GM21423 (cell line): ENCODE data around the gene KLK1.
"Not testable (repeated sequence)": the region's sequence is repeated elsewhere in the genome, so short reads cannot be mapped to it uniquely, and the experiment has no call there.

ENCODE experiments used
- ATAC-seq: cut with Tn5 transposase; IDR thresholded peaks from one replicate; pipeline ENCODE4 v1.9.1; 2021; ENCODE audit warnings: mild to moderate bottlenecking, moderate library complexity; ENCODE audit not compliant: unreplicated experiment

The KLK1 gene

DNA sequence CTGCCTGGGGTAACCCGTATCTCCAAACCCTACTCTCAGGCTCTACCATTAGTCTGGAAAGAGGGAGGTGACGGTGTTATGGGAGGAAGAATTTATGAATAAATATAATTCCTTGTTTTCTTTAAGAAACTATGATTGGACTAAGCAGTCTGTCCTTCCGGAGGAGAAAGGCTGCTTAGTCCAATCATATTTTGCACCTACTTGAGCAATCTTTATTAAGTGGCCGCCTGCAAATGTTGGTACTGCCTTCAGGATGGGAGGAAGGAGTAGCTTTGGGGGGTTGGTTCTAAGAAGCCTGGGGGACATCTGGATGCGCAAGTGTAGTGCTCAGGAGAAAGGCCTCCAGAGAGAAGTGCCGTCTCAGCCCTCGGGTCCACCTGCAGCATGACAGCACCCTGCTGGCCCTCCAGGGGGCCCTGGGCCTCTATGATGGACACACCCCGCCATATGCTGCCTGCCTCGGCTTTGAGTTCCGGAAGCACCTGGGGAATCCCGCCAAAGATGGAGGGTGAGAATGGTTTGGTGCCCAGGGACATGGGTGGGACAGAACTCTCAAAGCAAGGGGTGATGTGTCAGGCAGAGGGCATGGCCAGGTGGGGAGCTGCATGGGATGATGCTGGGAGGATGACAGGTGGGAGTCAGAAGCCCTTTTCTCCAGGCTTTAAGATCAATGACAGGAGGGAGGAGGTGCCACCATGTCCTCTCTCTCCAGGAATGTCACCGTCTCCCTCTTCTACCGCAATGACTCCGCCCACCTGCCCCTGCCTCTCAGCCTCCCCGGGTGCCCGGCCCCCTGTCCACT lies 29.3 kb downstream of the KLK1 start:
- ATAC-seq = no peak

DNA sequence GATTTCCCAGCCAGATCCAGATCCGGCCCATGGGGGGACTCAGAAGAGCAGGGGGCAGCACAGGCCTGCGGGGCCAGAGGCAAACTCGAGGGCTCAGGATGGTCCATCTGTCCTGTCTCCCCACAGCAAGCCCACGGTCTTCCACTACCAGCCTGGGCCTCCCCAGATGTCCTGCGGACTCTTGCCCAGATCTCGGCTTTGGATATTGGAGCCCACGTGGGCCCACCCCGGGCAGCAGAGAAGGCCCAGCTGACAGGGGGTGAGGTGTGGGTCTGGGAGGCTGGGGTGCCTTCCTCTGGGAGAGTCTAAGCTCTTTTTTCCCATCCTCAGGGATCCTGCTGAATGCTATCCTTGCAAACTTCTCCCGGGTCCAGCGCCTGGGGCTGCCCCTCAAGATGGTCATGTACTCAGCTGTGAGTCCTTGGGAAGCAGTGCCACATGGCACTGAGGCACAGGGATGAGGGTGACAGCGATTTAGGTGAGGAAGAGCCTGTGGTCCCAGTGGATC lies 30.0 kb downstream of the KLK1 start:
- ATAC-seq = no peak

DNA sequence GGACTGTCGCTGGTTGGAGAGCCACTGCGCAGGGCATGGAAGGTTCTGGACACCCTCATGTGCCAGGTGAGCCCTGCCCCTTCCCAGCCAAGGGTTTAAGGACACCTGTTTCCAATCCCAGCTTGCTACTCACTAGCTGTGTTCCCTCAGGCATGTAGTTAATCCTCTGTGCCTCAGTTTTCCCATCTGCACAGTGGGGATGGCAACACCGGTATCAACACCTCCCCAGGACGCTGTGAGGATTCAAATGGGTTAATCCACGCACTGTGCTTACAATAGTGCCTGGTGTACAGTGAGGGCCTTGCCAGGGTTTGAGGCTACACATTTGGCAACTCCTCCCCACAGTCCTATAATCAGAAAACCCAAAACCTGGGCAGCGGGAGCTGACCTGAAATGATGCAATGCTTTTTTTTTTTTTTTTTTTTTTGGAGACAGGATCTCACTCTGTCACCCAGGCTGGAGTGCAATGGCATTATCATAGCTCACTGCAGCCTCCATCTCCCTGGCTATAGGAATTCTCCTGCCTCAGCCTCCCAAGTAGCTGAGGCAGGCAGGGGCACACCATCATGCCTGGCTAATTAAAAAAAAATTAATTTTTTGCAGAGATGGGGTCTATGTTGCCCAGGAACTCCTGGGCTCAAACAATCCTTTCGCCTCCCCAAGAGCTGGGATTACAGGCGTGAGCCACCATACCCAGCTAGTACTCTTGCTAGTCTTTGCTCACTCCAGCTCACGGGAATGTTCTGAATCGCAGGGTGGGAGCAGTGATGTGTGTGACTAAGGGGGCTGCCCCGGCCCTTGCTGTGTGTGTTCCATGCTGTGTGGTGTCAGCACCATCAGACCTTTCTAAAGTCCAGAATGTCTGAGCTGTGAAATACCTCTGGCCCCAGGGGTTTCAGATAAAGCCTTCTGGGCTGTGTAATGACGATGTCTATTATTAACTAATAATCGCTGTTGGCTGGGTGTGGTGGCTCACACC lies 31.0 kb downstream of the KLK1 start:
- ATAC-seq = no peak

DNA sequence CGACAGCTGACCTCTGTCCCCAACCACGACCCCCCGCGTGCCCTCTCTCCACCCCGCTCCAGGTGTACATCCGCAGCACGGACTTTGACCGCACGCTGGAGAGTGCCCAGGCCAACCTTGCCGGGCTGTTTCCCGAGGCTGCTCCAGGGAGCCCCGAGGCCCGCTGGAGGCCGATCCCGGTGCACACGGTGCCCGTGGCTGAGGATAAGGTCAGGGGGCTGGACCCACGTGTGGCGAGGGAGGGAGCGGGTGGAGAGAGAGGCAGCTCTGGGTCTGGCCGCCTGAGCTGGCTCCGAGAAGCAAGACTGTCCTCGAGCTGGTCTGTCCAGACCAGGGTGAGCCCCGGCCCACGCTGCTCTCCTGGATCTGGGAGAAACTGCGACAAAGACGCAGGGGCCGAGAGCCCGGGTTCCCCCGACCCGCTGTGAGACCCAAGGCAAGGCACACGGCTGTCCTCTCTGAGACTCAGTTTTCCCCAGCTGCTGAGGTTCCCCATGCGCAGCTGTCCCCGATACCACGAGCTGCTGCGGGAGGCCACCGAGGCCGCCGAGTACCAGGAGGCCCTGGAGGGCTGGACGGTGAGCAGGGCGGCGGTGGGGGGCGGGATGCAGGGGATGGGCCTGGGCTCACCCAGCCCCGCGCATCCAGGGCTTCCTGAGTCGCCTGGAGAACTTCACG lies 31.9 kb downstream of the KLK1 start:
- no peak for ATAC-seq

DNA sequence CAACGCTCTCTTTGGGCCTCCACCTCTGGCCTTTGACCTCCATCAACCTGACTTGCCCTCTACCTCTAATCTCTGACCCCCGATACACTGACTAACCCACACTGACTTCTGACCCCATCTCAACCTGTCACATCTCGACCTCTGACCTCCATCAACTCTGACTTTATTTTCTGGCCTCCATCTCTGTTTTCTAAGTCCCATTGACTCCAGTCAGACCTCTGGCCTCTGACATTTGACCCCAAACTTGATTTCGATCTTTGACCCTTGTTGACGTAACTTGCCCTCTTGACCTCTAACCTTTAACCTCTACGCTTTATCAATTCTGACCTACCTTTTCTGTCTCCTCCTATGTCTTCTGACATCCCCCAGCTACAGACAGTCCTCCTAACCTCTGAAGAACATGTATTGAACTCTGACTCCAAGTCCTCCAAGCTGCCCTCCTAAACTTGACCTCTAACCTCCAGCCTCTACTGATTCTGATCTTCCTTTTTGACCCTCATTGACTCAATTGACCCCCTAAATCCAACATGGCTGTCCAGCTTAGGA lies 32.6 kb downstream of the KLK1 start:
- ATAC-seq = no peak

DNA sequence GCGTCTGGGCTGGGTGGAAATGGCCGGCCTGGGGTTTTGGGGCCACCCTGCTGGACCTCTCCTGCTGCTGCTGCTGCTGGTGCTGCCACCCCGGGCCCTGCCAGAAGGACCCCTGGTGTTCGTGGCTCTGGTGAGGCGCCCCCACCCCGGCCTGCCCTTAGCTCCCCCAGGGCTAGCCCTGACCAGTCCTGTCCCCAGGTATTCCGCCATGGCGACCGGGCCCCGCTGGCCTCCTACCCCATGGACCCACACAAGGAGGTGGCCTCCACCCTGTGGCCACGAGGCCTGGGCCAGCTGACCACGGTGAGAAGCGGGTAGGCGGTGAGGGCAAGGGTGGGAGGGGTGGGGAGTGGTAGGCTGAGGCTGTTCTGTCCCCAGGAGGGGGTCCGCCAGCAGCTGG lies 33.2 kb downstream of the KLK1 start, which contains the start of gene ACP4:
ACP4 (plus strand) TSS at position 20 of the 400 bp plus-strand sequence; CDS start at position 20, 0 bp downstream.
- ATAC-seq = no peak

DNA sequence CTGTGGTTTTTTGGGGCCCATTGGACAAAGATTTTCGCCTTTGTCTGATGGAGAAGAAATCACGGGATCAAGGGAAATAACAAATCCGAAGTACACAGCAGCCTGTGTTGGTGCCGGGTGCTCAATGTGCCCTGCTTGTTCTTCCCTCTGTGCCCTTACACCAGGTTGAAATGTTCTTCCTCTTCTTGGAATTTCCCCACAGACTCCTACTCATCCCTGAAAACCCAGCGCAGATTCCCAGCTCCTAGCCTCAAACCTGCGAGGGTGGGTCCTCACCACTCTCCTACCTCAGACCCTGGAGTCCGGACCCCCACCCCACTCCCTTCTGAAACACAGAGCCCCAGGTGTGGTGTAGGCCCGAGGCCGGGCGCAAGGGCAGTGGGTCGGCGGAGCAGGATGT lies 38.3 kb downstream of the KLK1 start:
- ATAC-seq = no peak

DNA sequence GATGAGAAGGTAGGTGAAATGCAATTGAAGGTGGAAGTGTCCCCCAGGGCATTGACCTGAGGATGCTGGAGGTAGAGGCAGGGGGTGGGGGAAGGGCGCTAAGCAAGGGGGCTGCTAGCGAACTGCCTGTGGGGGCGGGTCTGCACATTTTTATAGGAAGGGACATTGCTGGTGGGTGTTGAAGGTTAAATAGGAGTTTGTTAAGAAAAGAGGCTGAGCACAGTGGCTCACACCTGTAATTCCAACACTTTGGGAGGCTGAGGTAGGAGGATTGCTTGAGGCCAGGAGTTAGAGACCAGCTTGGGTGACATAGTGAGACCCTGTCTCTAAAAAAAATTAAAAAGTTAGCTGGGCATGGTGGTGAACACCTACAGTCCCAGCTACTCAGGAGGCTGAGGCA lies 38.9 kb downstream of the KLK1 start:
- no peak for ATAC-seq

DNA sequence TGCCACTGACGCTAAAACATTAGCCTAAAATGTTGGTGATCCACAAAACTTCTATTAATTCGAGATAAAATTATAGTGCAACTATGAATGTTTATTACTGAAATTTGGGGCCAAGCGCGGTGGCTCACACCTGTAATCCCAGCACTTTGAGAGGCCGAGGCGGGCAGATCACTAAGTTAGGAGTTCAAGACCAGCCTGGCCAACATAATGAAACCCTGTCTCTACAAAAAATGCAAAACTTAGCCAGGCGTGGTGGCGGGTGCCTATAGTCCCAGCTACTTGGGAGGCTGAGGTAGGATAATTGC lies 39.8 kb downstream of the KLK1 start:
- ATAC-seq = not testable (repeated sequence)

DNA sequence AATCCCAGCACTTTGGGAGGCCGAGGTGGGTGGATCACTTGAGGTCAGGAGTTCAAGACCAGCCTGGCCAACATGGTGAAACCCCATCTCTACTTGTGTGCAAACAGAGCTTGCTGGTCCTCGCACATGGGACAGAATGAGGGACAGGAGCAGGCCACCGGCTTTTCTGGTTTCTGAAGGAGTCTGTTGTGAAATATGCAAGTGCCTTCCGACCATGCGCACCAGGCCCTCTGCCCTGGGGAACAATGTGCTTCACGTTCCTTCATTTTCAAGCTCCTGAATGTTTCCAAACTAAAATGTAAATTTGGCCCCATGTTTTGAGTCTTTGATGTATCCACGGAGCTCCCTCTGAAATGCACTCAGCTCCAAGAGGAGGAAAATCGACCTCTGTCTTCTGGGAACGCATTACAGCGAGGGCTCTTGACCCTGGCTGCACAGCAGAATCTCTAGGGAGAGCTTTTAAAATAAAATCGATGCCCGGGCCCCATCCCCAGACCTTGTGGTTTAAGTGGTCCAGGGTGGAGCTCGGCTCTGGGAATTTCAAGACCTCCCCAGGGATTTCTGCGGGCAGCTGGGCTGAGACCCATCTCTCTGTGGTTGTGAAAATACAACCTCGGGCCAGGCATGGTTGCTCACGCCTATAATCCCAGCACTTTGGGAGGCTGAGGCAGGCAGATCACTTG lies 42.7 kb downstream of the KLK1 start:
- no peak for ATAC-seq

DNA sequence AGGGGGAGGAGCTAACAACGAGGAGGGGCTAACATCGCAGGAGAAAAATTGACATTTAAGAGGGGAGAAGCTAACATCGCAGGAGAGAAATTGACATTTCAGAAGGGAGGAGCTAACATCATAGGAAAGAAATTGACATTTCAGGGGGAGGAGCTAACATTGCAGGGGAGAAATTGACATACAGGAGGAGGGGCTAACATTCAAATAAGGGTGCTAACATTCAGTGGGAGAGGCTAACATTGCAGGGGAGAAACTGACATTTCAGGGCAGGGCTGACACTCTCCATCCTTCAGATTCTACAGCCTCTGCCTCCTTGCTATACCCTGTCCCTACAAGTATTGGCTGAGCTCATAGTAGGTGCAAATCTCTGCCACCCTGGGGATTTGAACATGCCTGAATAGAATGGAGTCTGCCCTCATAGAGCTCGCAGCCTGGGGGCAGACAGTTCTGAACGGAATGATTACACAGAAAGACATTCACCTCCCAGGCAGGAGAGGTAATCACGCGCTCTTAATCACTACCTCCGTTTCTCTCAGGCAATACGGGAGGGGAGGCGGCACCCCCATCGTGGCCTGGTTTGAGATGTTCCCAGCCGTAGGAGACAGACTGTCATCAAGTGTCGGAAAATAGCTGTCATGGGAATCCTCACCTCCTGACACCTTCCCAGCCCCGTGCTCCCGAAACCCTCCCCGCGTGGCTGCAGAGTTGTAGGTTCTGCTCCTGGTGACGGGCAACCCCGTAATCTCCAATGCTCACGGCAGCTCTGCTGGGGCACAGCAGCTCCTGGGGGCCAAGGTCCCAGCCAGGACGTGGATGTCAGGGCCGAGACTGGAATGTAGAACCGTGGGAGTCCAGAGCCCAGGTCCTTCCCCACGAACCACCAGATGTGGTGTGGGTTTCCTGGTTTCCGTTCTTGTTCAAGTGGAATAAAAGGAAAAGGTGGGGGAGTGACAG lies 43.8 kb downstream of the KLK1 start:
- no peak for ATAC-seq

DNA sequence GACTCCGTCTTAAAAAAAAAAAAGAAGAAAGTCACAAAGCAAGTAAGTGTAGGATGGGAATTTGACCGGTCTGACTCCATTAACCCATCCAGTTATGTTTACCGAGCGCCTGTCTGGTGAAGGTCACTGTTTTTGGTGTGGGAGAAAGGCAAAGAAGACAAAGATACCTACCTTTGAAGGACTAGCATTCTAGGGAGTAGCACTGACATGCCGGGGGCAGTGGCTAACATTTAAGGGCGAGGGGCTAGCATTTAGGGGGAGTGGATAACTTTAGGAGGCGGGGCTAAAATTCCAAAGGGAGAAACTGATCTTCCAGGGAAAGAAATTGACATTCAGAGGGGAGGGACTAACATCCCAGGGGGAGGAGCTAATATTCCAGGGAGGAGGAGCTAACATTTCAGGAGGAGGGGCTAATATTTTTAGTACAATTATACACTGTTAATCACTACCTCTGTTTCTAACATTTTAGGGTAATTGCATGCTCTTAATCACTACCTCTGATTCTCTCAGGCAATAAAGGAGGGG lies 44.6 kb downstream of the KLK1 start:
- ATAC-seq = no peak

DNA sequence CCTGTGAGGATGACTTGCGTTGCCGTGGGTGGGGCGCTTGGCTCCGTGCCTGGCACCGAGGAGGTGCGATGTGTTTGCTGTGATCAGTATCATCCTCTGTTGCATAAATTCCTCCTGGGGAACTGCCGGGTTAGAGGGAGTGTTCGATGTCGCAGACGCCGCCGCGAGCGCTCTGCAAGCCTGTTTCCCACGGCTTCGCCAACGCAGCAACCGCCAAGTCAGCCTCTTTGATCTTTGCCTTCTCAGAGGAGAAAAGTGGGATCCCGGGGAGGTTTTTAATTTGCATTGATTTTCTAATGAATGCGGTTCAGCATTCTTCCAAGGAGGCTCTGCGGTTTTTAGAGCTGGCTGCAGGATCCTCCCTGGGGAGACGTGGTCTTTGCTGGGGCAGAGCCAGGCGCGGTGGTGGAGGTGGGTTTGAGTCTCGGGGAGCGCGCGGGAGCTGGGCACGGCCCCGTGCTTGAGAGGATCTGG lies 45.7 kb downstream of the KLK1 start:
- ATAC-seq = no peak

DNA sequence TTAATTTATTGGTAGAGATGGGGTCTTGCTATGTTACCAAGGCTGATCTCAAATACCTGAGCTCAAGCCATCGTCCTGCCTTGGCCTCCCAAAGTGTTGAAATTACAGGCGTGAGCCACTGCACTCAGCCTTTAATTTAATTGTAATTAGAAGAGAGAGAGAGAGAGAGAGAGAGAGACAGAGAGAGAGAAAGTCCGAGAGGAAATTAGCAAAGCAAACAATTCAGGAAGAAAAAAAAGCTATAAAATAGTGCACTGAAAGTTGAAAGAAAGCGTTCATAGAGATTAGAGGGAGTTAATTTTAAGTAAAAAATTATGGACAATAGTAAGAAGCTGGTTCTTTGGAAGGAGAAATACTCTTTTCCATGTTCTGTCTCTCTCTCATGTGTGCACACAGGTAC lies 46.3 kb downstream of the KLK1 start:
- ATAC-seq = no peak

DNA sequence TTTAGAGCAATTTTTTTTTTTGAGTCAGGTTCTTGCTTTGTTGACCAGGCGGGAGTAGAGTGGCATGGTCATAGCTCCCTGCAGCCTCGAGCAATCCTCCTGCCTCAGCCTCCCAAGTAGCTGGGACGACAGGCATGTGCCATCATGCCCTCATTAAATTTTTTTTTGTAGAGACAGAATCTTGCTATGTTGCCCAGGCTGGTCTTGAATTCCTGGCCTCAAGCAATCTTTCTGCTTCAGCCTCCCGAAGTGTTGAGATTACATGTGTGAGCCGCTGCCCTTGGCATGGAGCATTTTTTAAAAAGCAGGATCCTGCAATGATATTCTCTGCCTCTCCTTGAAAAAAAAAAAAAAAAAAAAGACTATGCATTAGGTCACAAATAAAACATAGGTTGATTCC lies 47.5 kb downstream of the KLK1 start:
- ATAC-seq = no peak

DNA sequence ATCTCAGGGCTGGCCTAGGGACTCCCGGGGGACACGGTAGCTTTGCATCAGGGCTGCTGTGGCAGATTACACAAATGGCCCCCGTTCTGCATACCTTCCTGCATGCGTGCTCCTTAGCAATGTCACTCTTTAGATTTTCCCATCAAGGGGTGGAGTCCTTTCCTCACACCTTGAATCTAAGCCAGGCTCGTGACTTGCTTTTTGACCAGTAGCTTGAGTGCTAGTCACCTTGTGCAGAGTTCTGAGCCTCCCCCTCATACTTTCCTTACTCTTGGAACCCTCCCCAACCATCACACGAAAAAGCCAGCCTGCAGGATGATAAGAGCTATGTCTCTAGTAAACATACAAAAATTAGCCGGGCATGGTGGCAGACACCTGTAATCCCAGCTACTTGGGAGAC lies 50.1 kb downstream of the KLK1 start:
- not testable (repeated sequence) for ATAC-seq

DNA sequence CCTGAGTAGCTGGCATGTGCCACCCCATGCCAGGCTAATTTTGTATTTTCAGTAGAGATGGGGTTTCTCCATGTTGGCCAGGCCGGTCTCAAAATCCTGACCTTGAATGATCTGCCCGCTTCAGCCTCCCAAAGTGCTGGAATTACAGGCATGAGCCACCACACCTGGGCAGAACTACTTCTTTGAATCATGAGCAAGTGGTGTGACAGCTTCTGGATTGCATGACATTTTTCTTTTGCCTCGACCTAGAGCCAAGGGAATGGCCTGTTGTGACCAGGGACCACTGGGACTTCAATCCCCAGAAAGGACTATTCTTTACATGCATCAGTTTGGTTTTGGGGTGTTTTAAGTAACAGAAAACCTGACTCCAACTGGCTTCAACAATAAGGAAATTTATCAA lies 50.7 kb downstream of the KLK1 start:
- not testable (repeated sequence) for ATAC-seq

DNA sequence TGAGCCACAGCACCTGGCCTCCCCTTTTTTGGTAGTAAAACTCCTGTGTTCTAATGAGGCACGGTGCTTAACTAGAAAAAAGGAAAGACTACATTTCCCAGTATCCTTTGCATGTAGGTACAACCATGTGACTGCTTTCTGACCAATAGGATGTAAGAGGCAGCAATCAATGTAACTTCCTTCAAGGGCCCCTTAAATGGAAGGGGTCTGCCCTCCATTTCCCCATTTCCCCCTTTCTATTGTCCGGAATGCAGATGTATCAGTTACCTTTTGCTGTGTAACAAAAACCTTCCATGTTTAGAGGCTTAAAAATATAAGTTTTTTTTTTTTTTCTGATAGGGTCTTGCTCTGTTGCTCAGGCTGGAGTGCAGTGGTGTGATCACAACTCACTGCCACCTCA lies 51.1 kb downstream of the KLK1 start:
- no peak for ATAC-seq

DNA sequence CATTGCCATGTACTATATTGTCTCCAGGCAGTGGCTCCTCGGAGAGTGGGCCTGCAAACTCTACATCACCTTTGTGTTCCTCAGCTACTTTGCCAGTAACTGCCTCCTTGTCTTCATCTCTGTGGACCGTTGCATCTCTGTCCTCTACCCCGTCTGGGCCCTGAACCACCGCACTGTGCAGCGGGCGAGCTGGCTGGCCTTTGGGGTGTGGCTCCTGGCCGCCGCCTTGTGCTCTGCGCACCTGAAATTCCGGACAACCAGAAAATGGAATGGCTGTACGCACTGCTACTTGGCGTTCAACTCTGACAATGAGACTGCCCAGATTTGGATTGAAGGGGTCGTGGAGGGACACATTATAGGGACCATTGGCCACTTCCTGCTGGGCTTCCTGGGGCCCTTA lies 52.7 kb downstream of the KLK1 start:
- no peak for ATAC-seq
